ENCODE results near the gene ADH7. TPM values are rescaled to one million over a fixed set of nuclear protein-coding genes. Genes with fewer than 3 reads are reported as not detected.

Gene ADH7
- total and polyA plus RNA-seq, 2 donors (not counting 1 experiment from before 2014, with no cell fraction given): 0.17 TPM; not detected in 1

- Histone ChIP-seq H4K20me1 (ENCODE audit: control insufficient read depth, extremely low read depth, insufficient read depth, low read length) (no peaks in the 10 kb centered on the region), H3K27ac (ENCODE audit: insufficient read depth, low read length) (no peak overlapping the region), H2AFZ (ENCODE audit: low read length) (no peak overlapping the region), H3K27me3 (ENCODE audit: control insufficient read depth, insufficient read depth, low read length) (no peaks in the 10 kb centered on the region), H3K9ac (ENCODE audit: insufficient read depth, low read length) (no peak overlapping the region), H3K4me3 (replicated peaks in 1 of 4; ENCODE audit: control extremely low read depth in 1 of 4, insufficient read depth in 1 of 4, low read depth in 3 of 4, low read length in 4 of 4) (no peak overlapping the region), H3K36me3 (ENCODE audit: control insufficient read depth, insufficient read depth, low read length) (no peaks in the 10 kb centered on the region), H3K4me1 (ENCODE audit: control insufficient read depth, extremely low read depth, insufficient read depth, low read length) (no peaks in the 10 kb centered on the region), H3K9me3 (ENCODE audit: control insufficient read depth, insufficient read depth, low read depth, low read length) (no peaks in the 10 kb centered on the region), H3K79me2 (ENCODE audit: control insufficient read depth, insufficient read depth, low read length) (no peaks in the 10 kb centered on the region), H3K4me2 (ENCODE audit: extremely low read depth, insufficient read depth, low read length) (no peak overlapping the region)
- peak; percentile 55 to 75 for DNase-seq (ENCODE audit: low read depth in 2 of 2)
- TF ChIP-seq EZH2 (IDR thresholded peaks at IDR 0.05; ENCODE audit: low read length, missing control alignments): no peak
- no peak for TF ChIP-seq CTCF (conservative IDR thresholded peaks at IDR 0.05 in 1 of 2, IDR thresholded peaks at IDR 0.05 in 1 of 2; ENCODE audit: low read depth in 1 of 2, low read length in 2 of 2)
Observed at GRCh38 chr4:99447079-99447478, 11.9 kb upstream of the ADH7 start.

GRCh38 chr4:99438405-99438780 is 3.3 kb upstream of the ADH7 start:
- Histone ChIP-seq H3K27ac (ENCODE audit: insufficient read depth, low read length) (no peak overlapping the region), H3K4me1 (ENCODE audit: control insufficient read depth, extremely low read depth, insufficient read depth, low read length) (no peaks in the 10 kb centered on the region), H3K4me3 (replicated peaks in 1 of 4; ENCODE audit: control extremely low read depth in 1 of 4, insufficient read depth in 1 of 4, low read depth in 3 of 4, low read length in 4 of 4) (no peak overlapping the region), H3K9me3 (ENCODE audit: control insufficient read depth, insufficient read depth, low read depth, low read length) (no peaks in the 10 kb centered on the region), H3K9ac (ENCODE audit: insufficient read depth, low read length) (no peak overlapping the region), H3K36me3 (ENCODE audit: control insufficient read depth, insufficient read depth, low read length) (no peaks in the 10 kb centered on the region), H3K79me2 (ENCODE audit: control insufficient read depth, insufficient read depth, low read length) (no peaks in the 10 kb centered on the region), H3K27me3 (ENCODE audit: control insufficient read depth, insufficient read depth, low read length) (no peaks in the 10 kb centered on the region), H2AFZ (ENCODE audit: low read length) (no peak overlapping the region), H4K20me1 (ENCODE audit: control insufficient read depth, extremely low read depth, insufficient read depth, low read length) (no peaks in the 10 kb centered on the region), H3K4me2 (ENCODE audit: extremely low read depth, insufficient read depth, low read length) (no peak overlapping the region)
- TF ChIP-seq CTCF (conservative IDR thresholded peaks at IDR 0.05 in 1 of 2, IDR thresholded peaks at IDR 0.05 in 1 of 2; ENCODE audit: low read depth in 1 of 2, low read length in 2 of 2): no peak
- no peak for TF ChIP-seq EZH2 (IDR thresholded peaks at IDR 0.05; ENCODE audit: low read length, missing control alignments)
- no peak for DNase-seq (ENCODE audit: low read depth in 2 of 2)

- no peaks in the 10 kb centered on the region for H4K20me1 ChIP-seq (ENCODE audit: control insufficient read depth, extremely low read depth, insufficient read depth, low read length)
- no peaks in the 10 kb centered on the region for H3K4me1 ChIP-seq (ENCODE audit: control insufficient read depth, extremely low read depth, insufficient read depth, low read length)
- TF ChIP-seq CTCF (conservative IDR thresholded peaks at IDR 0.05 in 1 of 2, IDR thresholded peaks at IDR 0.05 in 1 of 2; ENCODE audit: low read depth in 1 of 2, low read length in 2 of 2) (no peak), EZH2 (IDR thresholded peaks at IDR 0.05; ENCODE audit: low read length, missing control alignments) (no peak)
- H3K4me3 ChIP-seq (replicated peaks in 1 of 4; ENCODE audit: control extremely low read depth in 1 of 4, insufficient read depth in 1 of 4, low read depth in 3 of 4, low read length in 4 of 4): no peak overlapping the region
- H3K36me3 ChIP-seq (ENCODE audit: control insufficient read depth, insufficient read depth, low read length): no peaks in the 10 kb centered on the region
- H3K27me3 ChIP-seq (ENCODE audit: control insufficient read depth, insufficient read depth, low read length): no peaks in the 10 kb centered on the region
- H3K9ac ChIP-seq (ENCODE audit: insufficient read depth, low read length): no peak overlapping the region
- no peak overlapping the region for H2AFZ ChIP-seq (ENCODE audit: low read length)
- no peaks in the 10 kb centered on the region for H3K9me3 ChIP-seq (ENCODE audit: control insufficient read depth, insufficient read depth, low read depth, low read length)
- H3K27ac ChIP-seq (ENCODE audit: insufficient read depth, low read length): no peak overlapping the region
- H3K79me2 ChIP-seq (ENCODE audit: control insufficient read depth, insufficient read depth, low read length): no peaks in the 10 kb centered on the region
- no peak overlapping the region for H3K4me2 ChIP-seq (ENCODE audit: extremely low read depth, insufficient read depth, low read length)
- DNase-seq (ENCODE audit: low read depth in 2 of 2): no peak
Observed at GRCh38 chr4:99437723-99438404, 2.7 kb upstream of the ADH7 start.
